Neural progenitor cell (in vitro differentiated cells): ENCODE measurements around the gene NRG2. TPM values are rescaled to one million over a fixed set of nuclear protein-coding genes. Genes with fewer than 3 reads are reported as not detected.
A peak's percentile ranks its signal among the peaks of the same experiment; 100 is the strongest.

Experiments
- DNase-seq: peaks from one replicate; pipeline ENCODE4 v3.0.0-alpha.2; 2016; ENCODE audit warnings: low spot score
- H2AFZ ChIP-seq: fragments of 200-600 bp; sonication (generic); replicated peaks from 2 replicates; pipeline ENCODE4 v1.6.1; 2016; ENCODE audit warnings: antibody characterized with exemption
- H3F3A ChIP-seq: fragments of 200-600 bp; sonication (generic); 2 replicates; pipeline ENCODE4 v1.6.1; 2016; ENCODE audit warnings: antibody characterized with exemption, low read depth
- H3K27ac ChIP-seq: fragments of 200-600 bp; sonication (generic); 2 replicates; pipeline ENCODE4 v1.5.1; 2016; ENCODE audit warnings: mild to moderate bottlenecking
- H3K27me3 ChIP-seq: fragments of 200-600 bp; sonication (generic); 2 replicates; pipeline ENCODE4 v1.6.1; 2016; ENCODE audit warnings: mild to moderate bottlenecking, moderate library complexity
- H3K36me3 ChIP-seq: fragments of 200-600 bp; sonication (generic); 2 replicates; pipeline ENCODE4 v1.5.1; 2016
- H3K4me1 ChIP-seq: fragments of 200-600 bp; sonication (generic); 2 replicates; pipeline ENCODE4 v1.6.1; 2016; ENCODE audit warnings: mixed run types
- H3K4me2 ChIP-seq: fragments of 200-600 bp; sonication (generic); 2 replicates; pipeline ENCODE4 v1.6.1; 2016
- H3K4me3 ChIP-seq: fragments of 200-600 bp; sonication (generic); 2 replicates; pipeline ENCODE4 v1.5.1; 2016
- H3K79me2 ChIP-seq: fragments of 200-600 bp; sonication (generic); 2 replicates; pipeline ENCODE4 v1.6.1; 2016; ENCODE audit warnings: low read depth
- H3K9ac ChIP-seq: fragments of 200-600 bp; sonication (generic); 2 replicates; pipeline ENCODE4 v1.6.1; 2016
- H3K9me3 ChIP-seq: fragments of 200-600 bp; sonication (generic); 2 replicates; pipeline ENCODE4 v1.5.1; 2016; ENCODE audit warnings: low read depth
- H4K20me1 ChIP-seq: fragments of 200-600 bp; sonication (generic); 2 replicates; pipeline ENCODE4 v1.6.1; 2016; ENCODE audit warnings: low read depth
- H3K27ac Mint-ChIP-seq: 3 replicates; pipeline ENCODE4 v1.8.0; 2021; ENCODE audit warnings: mixed read lengths
- H3K27me3 Mint-ChIP-seq: 2 replicates; pipeline ENCODE4 v1.8.0; 2022; ENCODE audit warnings: low read depth, mild to moderate bottlenecking, inconsistent platforms, moderate library complexity, mixed read lengths; ENCODE audit not compliant: insufficient read depth
- H3K36me3 Mint-ChIP-seq: 3 replicates; pipeline ENCODE4 v1.8.0; 2021; ENCODE audit warnings: mixed read lengths
- H3K4me1 Mint-ChIP-seq: 3 replicates; pipeline ENCODE4 v1.8.0; 2021; ENCODE audit warnings: mixed read lengths
- H3K4me3 Mint-ChIP-seq: 3 replicates; pipeline ENCODE4 v1.8.0; 2021; ENCODE audit warnings: mild to moderate bottlenecking, moderate library complexity, mixed read lengths
- H3K9me3 Mint-ChIP-seq: 3 replicates; pipeline ENCODE4 v1.8.0; 2020; ENCODE audit warnings: mixed read lengths
- EZH2 ChIP-seq: fragments of 200-600 bp; sonication (generic); IDR thresholded peaks from 2 replicates; pipeline ENCODE4 v1.6.1; 2017; ENCODE audit warnings: antibody characterized with exemption, mild to moderate bottlenecking, moderate library complexity
- EZH2phosphoT487 ChIP-seq: fragments of 200-600 bp; sonication (generic); IDR thresholded peaks from 2 replicates; pipeline ENCODE4 v1.6.1; 2017; ENCODE audit warnings: antibody characterized with exemption
- total RNA-seq: library from RNA; depleted of rRNA; stranded (reverse); fragments of >200 nt; gene quantifications from 2 replicates; pipeline ENCODE4 v1.2.3, GENCODE V29; 2015; ENCODE audit warnings: low replicate concordance
- TF ChIP-seq, protein P1 (sequence below): fragments of 200-600 bp; sonication (generic); IDR thresholded peaks from 2 replicates; pipeline ENCODE4 v1.5.1; 2017; ENCODE audit warnings: antibody characterized with exemption, mild to moderate bottlenecking

NRG2 gene
- total RNA-seq, 1 donor from 2014 or later = 0.13 TPM

GRCh38 chr5:139985733-139986132 lies 57.4 kb downstream of the NRG2 start:
- Histone ChIP-seq H2AFZ (no peak overlapping the region), H3K9ac (no peak overlapping the region), H3K27me3 (peaks cover 3% of the 10 kb centered on the region), H3K4me1 (peaks cover 30% of the 10 kb centered on the region), H3K27ac (no peak overlapping the region), H3K36me3 (no peaks in the 10 kb centered on the region), H3K9me3 (no peaks in the 10 kb centered on the region), H3K4me3 (no peak overlapping the region), H4K20me1 (no peaks in the 10 kb centered on the region), H3F3A (peaks cover 16% of the 10 kb centered on the region), H3K79me2 (no peaks in the 10 kb centered on the region), H3K4me2 (no peak overlapping the region)
- TF ChIP-seq EZH2 (no peak), EZH2phosphoT487 (no peak)
- TF ChIP-seq, protein P1, sequence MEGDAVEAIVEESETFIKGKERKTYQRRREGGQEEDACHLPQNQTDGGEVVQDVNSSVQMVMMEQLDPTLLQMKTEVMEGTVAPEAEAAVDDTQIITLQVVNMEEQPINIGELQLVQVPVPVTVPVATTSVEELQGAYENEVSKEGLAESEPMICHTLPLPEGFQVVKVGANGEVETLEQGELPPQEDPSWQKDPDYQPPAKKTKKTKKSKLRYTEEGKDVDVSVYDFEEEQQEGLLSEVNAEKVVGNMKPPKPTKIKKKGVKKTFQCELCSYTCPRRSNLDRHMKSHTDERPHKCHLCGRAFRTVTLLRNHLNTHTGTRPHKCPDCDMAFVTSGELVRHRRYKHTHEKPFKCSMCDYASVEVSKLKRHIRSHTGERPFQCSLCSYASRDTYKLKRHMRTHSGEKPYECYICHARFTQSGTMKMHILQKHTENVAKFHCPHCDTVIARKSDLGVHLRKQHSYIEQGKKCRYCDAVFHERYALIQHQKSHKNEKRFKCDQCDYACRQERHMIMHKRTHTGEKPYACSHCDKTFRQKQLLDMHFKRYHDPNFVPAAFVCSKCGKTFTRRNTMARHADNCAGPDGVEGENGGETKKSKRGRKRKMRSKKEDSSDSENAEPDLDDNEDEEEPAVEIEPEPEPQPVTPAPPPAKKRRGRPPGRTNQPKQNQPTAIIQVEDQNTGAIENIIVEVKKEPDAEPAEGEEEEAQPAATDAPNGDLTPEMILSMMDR = no peak
- Mint-ChIP-seq H3K27ac (peak overlapping the region; percentile 58), H3K4me3 (no peak overlapping the region), H3K36me3 (no peaks in the 10 kb centered on the region), H3K27me3 (peaks cover 7% of the 10 kb centered on the region), H3K4me1 (peaks cover 45% of the 10 kb centered on the region), H3K9me3 (no peaks in the 10 kb centered on the region)
- peak; percentile 59 for DNase-seq

DNA sequence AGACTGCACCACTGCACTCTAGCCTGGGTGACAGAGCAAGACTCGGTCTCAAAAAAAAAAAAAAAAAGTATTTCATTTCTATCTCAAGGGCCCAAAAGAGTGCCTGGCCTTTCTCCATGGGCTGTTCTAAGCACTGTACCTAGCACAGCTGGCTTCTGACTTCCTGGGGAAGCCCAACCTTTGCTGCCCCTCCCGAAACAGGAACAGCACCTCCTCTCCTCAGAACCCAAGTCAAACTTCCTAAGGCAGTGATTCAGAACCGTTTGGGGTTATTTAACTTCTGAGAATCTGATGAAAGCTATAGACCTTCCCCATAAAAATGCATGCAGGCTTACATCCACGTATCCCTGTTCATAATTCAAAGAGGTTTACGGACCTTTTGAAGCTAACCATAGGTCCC lies 57.8 kb downstream of the NRG2 start:
- no peaks in the 10 kb centered on the region for H3K9me3 ChIP-seq
- no peak overlapping the region for H3K4me2 ChIP-seq
- H3K36me3 ChIP-seq = no peaks in the 10 kb centered on the region
- no peak overlapping the region for H3K4me3 ChIP-seq
- no peak overlapping the region for H2AFZ ChIP-seq
- peaks cover 49% of the 10 kb centered on the region for H3K4me1 Mint-ChIP-seq
- peaks cover 7% of the 10 kb centered on the region for H3K27me3 Mint-ChIP-seq
- H3K9me3 Mint-ChIP-seq = no peaks in the 10 kb centered on the region
- no peaks in the 10 kb centered on the region for H3K79me2 ChIP-seq
- H3K4me1 ChIP-seq = peaks cover 35% of the 10 kb centered on the region
- TF ChIP-seq EZH2phosphoT487 (no peak), EZH2 (no peak)
- TF ChIP-seq, protein P1 = no peak
- H3K36me3 Mint-ChIP-seq = no peaks in the 10 kb centered on the region
- no peaks in the 10 kb centered on the region for H4K20me1 ChIP-seq
- peaks cover 16% of the 10 kb centered on the region for H3F3A ChIP-seq
- H3K27ac ChIP-seq = no peak overlapping the region
- no peak overlapping the region for H3K4me3 Mint-ChIP-seq
- no peak for DNase-seq
- H3K27ac Mint-ChIP-seq = peak overlapping the region; percentile 58
- H3K27me3 ChIP-seq = no peaks in the 10 kb centered on the region
- no peak overlapping the region for H3K9ac ChIP-seq

DNA sequence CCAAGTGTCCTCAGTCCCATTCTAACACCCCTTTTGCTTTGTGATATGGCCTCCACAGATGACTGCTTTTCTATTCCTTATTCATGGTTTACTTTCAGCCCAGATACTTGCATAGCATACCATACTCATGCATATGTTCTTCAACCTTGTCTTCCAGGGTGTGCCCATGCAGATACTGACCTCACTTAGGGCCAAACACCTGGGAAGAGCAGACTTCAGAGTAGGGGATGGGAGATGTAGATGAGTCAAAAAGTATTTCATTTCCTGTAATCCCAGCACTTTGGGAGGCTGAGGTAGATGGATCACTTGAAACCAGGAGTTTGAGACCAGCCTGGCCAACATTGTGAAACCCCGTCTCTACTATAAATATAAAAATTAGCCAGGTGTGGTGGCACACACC lies 58.3 kb downstream of the NRG2 start:
- Histone ChIP-seq H2AFZ (no peak overlapping the region), H3K4me3 (no peak overlapping the region), H3K4me1 (peaks cover 35% of the 10 kb centered on the region), H3K9me3 (no peaks in the 10 kb centered on the region), H3K27me3 (no peaks in the 10 kb centered on the region), H3K36me3 (no peaks in the 10 kb centered on the region), H4K20me1 (no peaks in the 10 kb centered on the region), H3K27ac (no peak overlapping the region), H3F3A (peaks cover 16% of the 10 kb centered on the region), H3K4me2 (no peak overlapping the region), H3K79me2 (no peaks in the 10 kb centered on the region), H3K9ac (no peak overlapping the region)
- H3K9me3 Mint-ChIP-seq = no peaks in the 10 kb centered on the region
- H3K36me3 Mint-ChIP-seq = no peaks in the 10 kb centered on the region
- no peak overlapping the region for H3K27ac Mint-ChIP-seq
- DNase-seq = no peak
- TF ChIP-seq, protein P1 = no peak
- TF ChIP-seq EZH2phosphoT487 (no peak), EZH2 (no peak)
- no peak overlapping the region for H3K4me3 Mint-ChIP-seq
- peaks cover 50% of the 10 kb centered on the region for H3K4me1 Mint-ChIP-seq
- H3K27me3 Mint-ChIP-seq = peaks cover 7% of the 10 kb centered on the region

DNA sequence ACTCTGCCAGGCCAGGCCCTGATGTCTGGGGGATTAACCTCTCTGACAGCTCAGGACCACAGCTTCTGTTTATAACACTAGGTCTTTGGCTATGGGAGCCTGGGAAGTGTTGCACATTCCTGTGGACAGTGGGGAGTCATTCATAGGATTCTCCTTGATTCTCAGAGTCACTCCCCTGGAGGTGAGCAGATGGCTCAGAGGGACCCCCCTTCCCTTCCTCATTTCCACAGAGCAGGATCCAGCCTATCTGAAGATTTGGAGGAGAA lies 60.2 kb downstream of the NRG2 start:
- H3K27ac Mint-ChIP-seq = peak overlapping the region; percentile 97
- peak overlapping the region; percentile 30 for H3K4me2 ChIP-seq
- peaks cover 50% of the 10 kb centered on the region for H3K4me1 Mint-ChIP-seq
- peaks cover 6% of the 10 kb centered on the region for H3K27me3 Mint-ChIP-seq
- no peaks in the 10 kb centered on the region for H3K36me3 ChIP-seq
- peak; percentile 47 for DNase-seq
- H3K27me3 ChIP-seq = no peaks in the 10 kb centered on the region
- peaks cover 16% of the 10 kb centered on the region for H3F3A ChIP-seq
- H3K4me3 ChIP-seq = no peak overlapping the region
- H3K79me2 ChIP-seq = no peaks in the 10 kb centered on the region
- no peaks in the 10 kb centered on the region for H4K20me1 ChIP-seq
- peaks cover 2% of the 10 kb centered on the region for H3K9me3 Mint-ChIP-seq
- no peak overlapping the region for H2AFZ ChIP-seq
- H3K27ac ChIP-seq = no peak overlapping the region
- peaks cover 35% of the 10 kb centered on the region for H3K4me1 ChIP-seq
- TF ChIP-seq, protein P1 = no peak
- no peak for TF ChIP-seq EZH2
- no peak for TF ChIP-seq EZH2phosphoT487
- H3K36me3 Mint-ChIP-seq = no peaks in the 10 kb centered on the region
- H3K9me3 ChIP-seq = no peaks in the 10 kb centered on the region
- peak overlapping the region; percentile 4 for H3K4me3 Mint-ChIP-seq
- H3K9ac ChIP-seq = no peak overlapping the region
